ENCODE data around the gene TMEM87A. TPM values are rescaled to one million over a fixed set of nuclear protein-coding genes. Genes with fewer than 3 reads are reported as not detected.

Gene TMEM87A
- total and polyA plus RNA-seq, 3 donors from 2014 or later = 64.2 to 92.9 (median 79.5) TPM

DNA sequence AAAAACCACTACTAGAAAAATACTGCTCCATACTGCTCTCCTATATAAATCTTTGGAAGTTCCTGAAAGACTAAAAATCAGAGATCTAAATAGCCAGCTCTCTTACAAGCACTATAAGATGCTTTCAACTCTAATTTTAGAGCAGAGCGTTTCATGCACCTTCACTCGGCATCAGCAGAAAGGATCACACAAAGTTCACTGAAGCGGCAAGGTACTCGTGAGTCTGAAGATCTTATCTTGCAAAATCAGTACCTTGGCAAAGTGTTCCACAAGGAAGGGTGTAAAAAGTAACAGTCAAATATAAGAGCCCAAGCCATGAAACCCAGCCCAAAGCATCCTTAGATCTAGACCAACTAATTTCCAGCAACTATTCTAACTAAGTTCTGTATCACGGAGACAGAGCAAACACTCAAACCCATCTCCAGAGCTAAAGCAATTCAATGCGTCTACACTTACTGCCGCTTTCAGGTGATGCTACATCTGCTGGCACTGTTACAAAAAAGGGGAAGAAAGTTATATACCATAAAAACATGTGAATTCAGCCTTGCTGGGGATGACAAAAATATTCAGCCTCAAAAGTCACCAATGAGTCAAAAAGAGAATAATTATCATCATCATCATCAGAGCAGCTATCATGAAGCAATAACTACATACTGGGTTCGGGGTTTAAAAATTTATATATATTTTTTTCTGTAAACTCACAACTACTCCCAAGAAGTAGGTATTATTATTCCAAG, 81.5 kb downstream of the TMEM87A start:
- Histone ChIP-seq H3K4me3 (no peak overlapping the region), H3K27ac (no peak overlapping the region), H3K4me1 (peaks cover 11% of the 10 kb centered on the region), H3K9me3 (no peaks in the 10 kb centered on the region), H3K36me3 (ENCODE audit: low read depth, missing control alignments) (no peaks in the 10 kb centered on the region), H3K27me3 (no peaks in the 10 kb centered on the region)
- TF ChIP-seq POLR2A (IDR thresholded peaks at IDR 0.05) = no peak
- TF ChIP-seq, protein P1, sequence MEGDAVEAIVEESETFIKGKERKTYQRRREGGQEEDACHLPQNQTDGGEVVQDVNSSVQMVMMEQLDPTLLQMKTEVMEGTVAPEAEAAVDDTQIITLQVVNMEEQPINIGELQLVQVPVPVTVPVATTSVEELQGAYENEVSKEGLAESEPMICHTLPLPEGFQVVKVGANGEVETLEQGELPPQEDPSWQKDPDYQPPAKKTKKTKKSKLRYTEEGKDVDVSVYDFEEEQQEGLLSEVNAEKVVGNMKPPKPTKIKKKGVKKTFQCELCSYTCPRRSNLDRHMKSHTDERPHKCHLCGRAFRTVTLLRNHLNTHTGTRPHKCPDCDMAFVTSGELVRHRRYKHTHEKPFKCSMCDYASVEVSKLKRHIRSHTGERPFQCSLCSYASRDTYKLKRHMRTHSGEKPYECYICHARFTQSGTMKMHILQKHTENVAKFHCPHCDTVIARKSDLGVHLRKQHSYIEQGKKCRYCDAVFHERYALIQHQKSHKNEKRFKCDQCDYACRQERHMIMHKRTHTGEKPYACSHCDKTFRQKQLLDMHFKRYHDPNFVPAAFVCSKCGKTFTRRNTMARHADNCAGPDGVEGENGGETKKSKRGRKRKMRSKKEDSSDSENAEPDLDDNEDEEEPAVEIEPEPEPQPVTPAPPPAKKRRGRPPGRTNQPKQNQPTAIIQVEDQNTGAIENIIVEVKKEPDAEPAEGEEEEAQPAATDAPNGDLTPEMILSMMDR (IDR thresholded peaks at IDR 0.05) = no peak
- WGBS, 2 donors = 79 to 86% methylated on average over 8 of the region's 8 CpGs
- DNase-seq = no peak
- intact Hi-C loops (cut with DNase I; ENCODE audit: low total_unique reads) = no loop called here

DNA sequence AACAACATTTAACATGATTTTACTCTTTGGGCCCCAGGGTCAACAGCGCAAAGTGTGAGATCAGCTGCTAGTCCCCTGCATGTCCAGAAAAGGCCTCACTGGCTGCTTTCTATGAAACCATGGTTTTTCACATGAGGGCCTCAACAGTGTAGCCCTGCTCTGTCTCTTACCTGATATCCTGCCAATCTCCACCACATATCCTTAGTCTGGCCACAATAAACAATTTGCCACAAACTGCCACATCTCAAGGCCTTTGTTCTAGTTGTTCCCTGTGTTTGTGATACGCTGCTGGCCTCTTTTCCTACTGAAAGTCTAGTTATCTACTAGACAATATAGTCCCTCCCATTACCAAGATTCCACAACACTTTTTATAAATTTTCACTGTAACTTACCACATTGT, 82.9 kb downstream of the TMEM87A start:
- H3K27me3 ChIP-seq = no peaks in the 10 kb centered on the region
- H3K36me3 ChIP-seq (ENCODE audit: low read depth, missing control alignments) = no peaks in the 10 kb centered on the region
- no peaks in the 10 kb centered on the region for H3K9me3 ChIP-seq
- 84 to 88% methylated on average over 2 of the region's 2 CpGs for WGBS, 2 donors
- H3K4me1 ChIP-seq = peaks cover 11% of the 10 kb centered on the region
- H3K27ac ChIP-seq = no peak overlapping the region
- TF ChIP-seq, protein P1 (IDR thresholded peaks at IDR 0.05) = no peak
- TF ChIP-seq POLR2A (IDR thresholded peaks at IDR 0.05) = no peak
- intact Hi-C loops (cut with DNase I; ENCODE audit: low total_unique reads) = no loop called here
- peak; percentile 32 for DNase-seq
- H3K4me3 ChIP-seq = no peak overlapping the region

DNA sequence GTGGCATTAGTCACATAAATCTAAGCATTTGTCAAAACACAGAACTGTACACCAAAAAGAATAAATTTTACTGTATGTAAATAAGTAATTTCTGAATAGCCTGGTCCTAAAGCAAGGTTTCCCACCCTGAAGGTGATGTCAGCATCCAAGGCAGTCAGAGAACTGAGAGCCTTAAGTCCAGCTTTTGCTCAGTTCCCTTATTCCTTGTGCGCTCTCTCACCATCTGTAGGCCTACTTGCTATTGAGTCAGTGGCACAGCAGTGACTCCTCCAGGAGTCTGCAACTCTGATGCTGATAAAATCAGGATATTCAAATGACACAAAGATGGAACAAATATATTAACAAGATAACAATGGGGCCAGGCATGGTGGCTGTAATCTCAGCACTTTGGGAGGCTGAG, 87.4 kb downstream of the TMEM87A start:
- no peak overlapping the region for H3K4me3 ChIP-seq
- no peaks in the 10 kb centered on the region for H3K27me3 ChIP-seq
- no peak for DNase-seq
- H3K36me3 ChIP-seq (ENCODE audit: low read depth, missing control alignments) = no peaks in the 10 kb centered on the region
- WGBS, 2 donors = 92 to 97% methylated on average over 1 of the region's 1 CpG
- TF ChIP-seq, protein P1 (IDR thresholded peaks at IDR 0.05) = no peak
- no peak for TF ChIP-seq POLR2A (IDR thresholded peaks at IDR 0.05)
- no peak overlapping the region for H3K27ac ChIP-seq
- intact Hi-C loops (cut with DNase I; ENCODE audit: low total_unique reads) = no loop called here
- H3K9me3 ChIP-seq = no peaks in the 10 kb centered on the region
- H3K4me1 ChIP-seq = peaks cover 10% of the 10 kb centered on the region

DNA sequence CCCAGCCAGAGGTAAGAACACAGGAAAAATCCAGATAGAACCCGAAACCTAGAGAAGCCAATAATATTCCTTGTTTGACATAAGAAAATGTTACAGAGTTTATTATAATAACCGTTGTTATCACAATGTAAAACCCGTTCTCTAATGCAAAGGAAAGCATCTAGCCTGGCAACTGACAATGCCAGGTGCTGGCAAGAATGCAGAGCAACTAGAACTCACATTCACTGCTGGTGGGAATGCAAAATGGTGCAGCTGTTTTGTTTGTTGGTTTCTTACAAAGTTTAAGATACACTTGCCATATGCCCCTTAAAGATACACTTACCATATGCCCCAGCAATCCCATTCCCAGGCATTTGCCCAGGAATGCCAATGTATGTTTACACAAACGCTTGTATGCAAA, 88.5 kb downstream of the TMEM87A start:
- no peaks in the 10 kb centered on the region for H3K36me3 ChIP-seq (ENCODE audit: low read depth, missing control alignments)

More for the DNA sequence above, 88.5 kb downstream of the TMEM87A start:
- DNase-seq = no peak
- Histone ChIP-seq H3K4me3 (no peak overlapping the region), H3K27ac (no peak overlapping the region), H3K9me3 (no peaks in the 10 kb centered on the region), H3K4me1 (peaks cover 5% of the 10 kb centered on the region), H3K27me3 (no peaks in the 10 kb centered on the region)
- TF ChIP-seq, protein P1 (IDR thresholded peaks at IDR 0.05) = no peak
- TF ChIP-seq POLR2A (IDR thresholded peaks at IDR 0.05) = no peak
- intact Hi-C loops (cut with DNase I; ENCODE audit: low total_unique reads) = no loop called here
- 81 to 83% methylated on average over 4 of the region's 4 CpGs for WGBS, 2 donors
